Measurements from ENCODE around the gene LRP2. TPM values are rescaled to one million over a fixed set of nuclear protein-coding genes. Genes with fewer than 3 reads are reported as not detected.
A peak's percentile ranks its signal among the peaks of the same experiment; 100 is the strongest.

Gene LRP2
- total and polyA plus RNA-seq, 2 experiments from 2014 or later = 0.68 to 2.7 TPM

GRCh38 chr2:169280502-169280901 lies 81.8 kb downstream of the LRP2 start (continued):
- TF ChIP-seq CTCF (conservative IDR thresholded peaks at IDR 0.05; ENCODE audit: low read depth in 2 of 2) (no peak), ZNF114 (CRISPR knock-in tag; IDR thresholded peaks at IDR 0.05) (no peak), ZNF331 (CRISPR knock-in tag; IDR thresholded peaks at IDR 0.05; ENCODE audit: low read depth) (no peak), CREB1 (CRISPR knock-in tag; IDR thresholded peaks at IDR 0.05; ENCODE audit: low read depth) (no peak), STAT1 (IDR thresholded peaks at IDR 0.05; ENCODE audit: unreplicated experiment) (no peak)

- H3K27ac Mint-ChIP-seq = no peak overlapping the region
- no peaks in the 10 kb centered on the region; the same call in 2 of the 3 replicates for H3K9me3 Mint-ChIP-seq
- H3K79me2 ChIP-seq (replicated peaks; ENCODE audit: insufficient read depth) = no peaks in the 10 kb centered on the region
- no peaks in the 10 kb centered on the region for H3K36me3 ChIP-seq (ENCODE audit: insufficient read depth)
- no peak overlapping the region for H2AFZ ChIP-seq
- H3K27me3 Mint-ChIP-seq (ENCODE audit: insufficient read depth, low read depth, poor library complexity) = no peaks in the 10 kb centered on the region
- H3K4me1 Mint-ChIP-seq = no peaks in the 10 kb centered on the region
- H3K4me3 Mint-ChIP-seq = no peak overlapping the region
- DNase-seq (ENCODE audit: low spot score) = no peak
- no peak overlapping the region for H3K4me2 ChIP-seq
- no peaks in the 10 kb centered on the region for H3F3A ChIP-seq (replicated peaks; ENCODE audit: low read depth)
- H3K4me1 ChIP-seq (ENCODE audit: insufficient read depth) = no peaks in the 10 kb centered on the region
- no peaks in the 10 kb centered on the region for H3K9me2 ChIP-seq (ENCODE audit: insufficient read depth)
- H3K4me3 ChIP-seq = no peak overlapping the region
- no peaks in the 10 kb centered on the region for H3K27me3 ChIP-seq (ENCODE audit: insufficient read depth)
- TF ChIP-seq CTCF (conservative IDR thresholded peaks at IDR 0.05; ENCODE audit: low read depth in 2 of 2) (peak in 1 of 2 experiments; percentile 17; a peak in 1 of 4 replicates), STAT1 (IDR thresholded peaks at IDR 0.05; ENCODE audit: unreplicated experiment) (no peak)
- ATAC-seq = no peak
- H3K27ac ChIP-seq (ENCODE audit: low read depth) = no peak overlapping the region
- no peaks in the 10 kb centered on the region for H3K36me3 Mint-ChIP-seq (ENCODE audit: low read depth)
- H4K20me1 ChIP-seq (replicated peaks; ENCODE audit: insufficient read depth) = no peaks in the 10 kb centered on the region
These were observed 86.5 kb downstream of the LRP2 start for GRCh38 chr2:169275696-169276444.

- H3K9me2 ChIP-seq (ENCODE audit: insufficient read depth) = no peaks in the 10 kb centered on the region
- H3K27me3 ChIP-seq (ENCODE audit: insufficient read depth) = no peaks in the 10 kb centered on the region
- Mint-ChIP-seq H3K4me1 (no peaks in the 10 kb centered on the region), H3K36me3 (ENCODE audit: low read depth) (no peaks in the 10 kb centered on the region), H3K27me3 (ENCODE audit: insufficient read depth, low read depth, poor library complexity) (no peaks in the 10 kb centered on the region), H3K27ac (no peak overlapping the region), H3K4me3 (no peak overlapping the region), H3K9me3 (no peaks in the 10 kb centered on the region; the same call in 2 of the 3 replicates)
- no peak for DNase-seq (ENCODE audit: low spot score)
- no peak overlapping the region for H2AFZ ChIP-seq
- H3K27ac ChIP-seq (ENCODE audit: low read depth) = no peak overlapping the region
- no peaks in the 10 kb centered on the region for H3K36me3 ChIP-seq (ENCODE audit: insufficient read depth)
- no peaks in the 10 kb centered on the region for H3K4me1 ChIP-seq (ENCODE audit: insufficient read depth)
- no peak for ATAC-seq
- no peaks in the 10 kb centered on the region for H3K79me2 ChIP-seq (replicated peaks; ENCODE audit: insufficient read depth)
- no peaks in the 10 kb centered on the region for H3F3A ChIP-seq (replicated peaks; ENCODE audit: low read depth)
- H3K4me2 ChIP-seq = no peak overlapping the region
- H4K20me1 ChIP-seq (replicated peaks; ENCODE audit: insufficient read depth) = no peaks in the 10 kb centered on the region
- H3K4me3 ChIP-seq = no peak overlapping the region
- TF ChIP-seq POLR2AphosphoS5 (IDR thresholded peaks at IDR 0.05; ENCODE audit: low read depth) (no peak), STAT1 (IDR thresholded peaks at IDR 0.05; ENCODE audit: unreplicated experiment) (no peak), JUNB (IDR thresholded peaks at IDR 0.05; ENCODE audit: unreplicated experiment) (no peak), ZNF331 (CRISPR knock-in tag; IDR thresholded peaks at IDR 0.05; ENCODE audit: low read depth) (no peak), EZH2 (IDR thresholded peaks at IDR 0.05; ENCODE audit: low read depth, unreplicated experiment) (no peak), REST (IDR thresholded peaks at IDR 0.05; ENCODE audit: unreplicated experiment) (no peak), EZH2phosphoT487 (IDR thresholded peaks at IDR 0.05; ENCODE audit: unreplicated experiment) (no peak), CREB1 (CRISPR knock-in tag; IDR thresholded peaks at IDR 0.05; ENCODE audit: low read depth) (no peak)
These were observed 90.3 kb downstream of the LRP2 start for GRCh38 chr2:169272010-169272409.

Measured in GM23338 (cell line).